HL-60 (cell line): Measurements from ENCODE around the gene CD40.

Experiments used
- DNase-seq, 2 experiments: peaks; one replicate each; pipeline ENCODE4 v3.0.0-alpha.2; 2010 to 2020; ENCODE audit warnings: low read depth in 1 of 2, low spot score in 1 of 2
- H3K27ac ChIP-seq: fragments of 250-450 bp; sonication (Bioruptor Pico); replicated peaks from 2 replicates; pipeline ENCODE4 v1.5.1; 2020; ENCODE audit warnings: mild to moderate bottlenecking, moderate library complexity
- H3K27me3 ChIP-seq: fragments of 250-450 bp; sonication (Bioruptor Pico); 2 replicates; pipeline ENCODE4 v1.5.1; 2021; ENCODE audit warnings: mild to moderate bottlenecking, moderate library complexity; ENCODE audit not compliant: insufficient read depth, poor library complexity, severe bottlenecking
- H3K4me3 ChIP-seq: replicated peaks from 2 replicates; pipeline ENCODE4 v1.5.1; 2011; ENCODE audit warnings: mild to moderate bottlenecking, control low read depth, low read length; ENCODE audit not compliant: insufficient read depth
- GABPA ChIP-seq: IDR thresholded peaks from 2 replicates; pipeline ENCODE4 v1.6.1; 2012; ENCODE audit warnings: low read depth
- POLR2AphosphoS5 ChIP-seq: IDR thresholded peaks from 2 replicates; pipeline ENCODE4 v1.6.1; 2012; ENCODE audit warnings: low read depth
- SPI1 ChIP-seq: IDR thresholded peaks from 2 replicates; pipeline ENCODE4 v1.6.1; 2012; ENCODE audit warnings: low read depth, mild to moderate bottlenecking, borderline replicate concordance
- TF ChIP-seq, protein P1 (sequence below): IDR thresholded peaks from 2 replicates; pipeline ENCODE4 v1.6.1; 2012; ENCODE audit warnings: low read depth; ENCODE audit not compliant: insufficient replicate concordance
- TF ChIP-seq, protein P2 (sequence below): IDR thresholded peaks from one replicate; pipeline ENCODE4 v1.5.1; 2011; ENCODE audit warnings: low read length, control low read depth, inconsistent platforms; ENCODE audit not compliant: insufficient read depth

CD40 gene

DNA sequence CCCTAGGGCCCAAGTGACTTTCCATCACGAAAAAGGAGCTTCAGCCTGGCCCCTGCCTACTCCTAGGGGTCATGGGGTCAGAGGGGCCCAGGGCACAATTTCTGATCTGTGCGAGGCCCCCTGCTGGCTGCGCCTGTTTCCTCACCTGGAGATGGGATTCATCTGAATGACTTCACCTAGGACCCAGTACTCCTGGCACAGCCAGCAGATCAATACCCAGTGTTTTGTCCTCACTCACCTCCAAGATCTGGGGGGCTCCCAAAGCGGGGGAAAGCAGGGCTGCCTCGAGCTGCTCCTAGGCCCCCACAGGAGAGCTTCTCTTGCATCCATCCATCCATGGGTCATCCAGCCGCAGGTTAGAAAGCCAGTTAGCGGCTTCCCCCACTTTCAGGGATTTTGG lies 33.8 kb downstream of the CD40 start:
- H3K27ac ChIP-seq, result no peak overlapping the region
- H3K27me3 ChIP-seq, result no peaks in the 10 kb centered on the region
- DNase-seq, result no peak
- H3K4me3 ChIP-seq, result no peak overlapping the region
- no peak for TF ChIP-seq POLR2AphosphoS5
- TF ChIP-seq, protein P1, sequence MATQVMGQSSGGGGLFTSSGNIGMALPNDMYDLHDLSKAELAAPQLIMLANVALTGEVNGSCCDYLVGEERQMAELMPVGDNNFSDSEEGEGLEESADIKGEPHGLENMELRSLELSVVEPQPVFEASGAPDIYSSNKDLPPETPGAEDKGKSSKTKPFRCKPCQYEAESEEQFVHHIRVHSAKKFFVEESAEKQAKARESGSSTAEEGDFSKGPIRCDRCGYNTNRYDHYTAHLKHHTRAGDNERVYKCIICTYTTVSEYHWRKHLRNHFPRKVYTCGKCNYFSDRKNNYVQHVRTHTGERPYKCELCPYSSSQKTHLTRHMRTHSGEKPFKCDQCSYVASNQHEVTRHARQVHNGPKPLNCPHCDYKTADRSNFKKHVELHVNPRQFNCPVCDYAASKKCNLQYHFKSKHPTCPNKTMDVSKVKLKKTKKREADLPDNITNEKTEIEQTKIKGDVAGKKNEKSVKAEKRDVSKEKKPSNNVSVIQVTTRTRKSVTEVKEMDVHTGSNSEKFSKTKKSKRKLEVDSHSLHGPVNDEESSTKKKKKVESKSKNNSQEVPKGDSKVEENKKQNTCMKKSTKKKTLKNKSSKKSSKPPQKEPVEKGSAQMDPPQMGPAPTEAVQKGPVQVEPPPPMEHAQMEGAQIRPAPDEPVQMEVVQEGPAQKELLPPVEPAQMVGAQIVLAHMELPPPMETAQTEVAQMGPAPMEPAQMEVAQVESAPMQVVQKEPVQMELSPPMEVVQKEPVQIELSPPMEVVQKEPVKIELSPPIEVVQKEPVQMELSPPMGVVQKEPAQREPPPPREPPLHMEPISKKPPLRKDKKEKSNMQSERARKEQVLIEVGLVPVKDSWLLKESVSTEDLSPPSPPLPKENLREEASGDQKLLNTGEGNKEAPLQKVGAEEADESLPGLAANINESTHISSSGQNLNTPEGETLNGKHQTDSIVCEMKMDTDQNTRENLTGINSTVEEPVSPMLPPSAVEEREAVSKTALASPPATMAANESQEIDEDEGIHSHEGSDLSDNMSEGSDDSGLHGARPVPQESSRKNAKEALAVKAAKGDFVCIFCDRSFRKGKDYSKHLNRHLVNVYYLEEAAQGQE, result no peak
- TF ChIP-seq GABPA, result no peak
- TF ChIP-seq, protein P2, sequence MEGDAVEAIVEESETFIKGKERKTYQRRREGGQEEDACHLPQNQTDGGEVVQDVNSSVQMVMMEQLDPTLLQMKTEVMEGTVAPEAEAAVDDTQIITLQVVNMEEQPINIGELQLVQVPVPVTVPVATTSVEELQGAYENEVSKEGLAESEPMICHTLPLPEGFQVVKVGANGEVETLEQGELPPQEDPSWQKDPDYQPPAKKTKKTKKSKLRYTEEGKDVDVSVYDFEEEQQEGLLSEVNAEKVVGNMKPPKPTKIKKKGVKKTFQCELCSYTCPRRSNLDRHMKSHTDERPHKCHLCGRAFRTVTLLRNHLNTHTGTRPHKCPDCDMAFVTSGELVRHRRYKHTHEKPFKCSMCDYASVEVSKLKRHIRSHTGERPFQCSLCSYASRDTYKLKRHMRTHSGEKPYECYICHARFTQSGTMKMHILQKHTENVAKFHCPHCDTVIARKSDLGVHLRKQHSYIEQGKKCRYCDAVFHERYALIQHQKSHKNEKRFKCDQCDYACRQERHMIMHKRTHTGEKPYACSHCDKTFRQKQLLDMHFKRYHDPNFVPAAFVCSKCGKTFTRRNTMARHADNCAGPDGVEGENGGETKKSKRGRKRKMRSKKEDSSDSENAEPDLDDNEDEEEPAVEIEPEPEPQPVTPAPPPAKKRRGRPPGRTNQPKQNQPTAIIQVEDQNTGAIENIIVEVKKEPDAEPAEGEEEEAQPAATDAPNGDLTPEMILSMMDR, result peak; percentile 3
- no peak for TF ChIP-seq SPI1

DNA sequence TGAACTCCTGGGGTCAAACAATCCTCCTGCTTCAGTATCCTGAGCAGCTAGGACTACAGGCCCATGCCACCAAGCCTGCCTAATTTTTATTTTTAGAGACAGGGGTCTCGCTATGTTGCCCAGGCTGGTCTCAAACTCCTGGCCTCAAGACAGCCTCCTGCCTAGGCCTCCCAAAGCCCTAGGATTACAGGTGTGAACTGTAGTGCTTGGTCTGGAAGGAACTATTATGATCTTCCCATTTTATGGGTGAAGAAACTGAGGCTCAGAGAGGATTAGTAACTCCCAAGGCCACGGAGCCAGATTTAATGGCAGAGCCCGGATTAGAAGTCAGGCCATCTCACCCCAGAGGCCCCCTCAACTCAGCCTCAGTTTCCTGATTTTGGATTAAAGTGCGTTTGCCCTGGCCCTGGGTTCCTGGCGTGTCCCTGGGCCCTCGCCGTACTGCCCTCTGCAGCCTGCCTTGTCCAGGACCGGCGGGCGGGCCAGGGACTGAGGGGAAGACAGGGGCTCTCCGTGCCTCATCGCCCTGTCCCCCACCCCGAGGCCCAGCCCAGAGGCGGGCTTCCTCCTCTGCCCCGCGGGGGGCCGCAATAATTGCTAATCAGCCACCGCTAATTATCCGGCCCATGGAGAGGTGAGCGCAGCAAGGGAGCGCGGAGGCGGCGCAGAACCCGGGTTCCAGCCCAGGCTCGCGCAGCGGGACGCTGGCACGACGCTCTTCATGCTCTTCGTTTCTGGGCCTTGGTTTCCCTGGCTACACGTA lies 34.9 kb downstream of the CD40 start:
- TF ChIP-seq SPI1 (no peak), POLR2AphosphoS5 (no peak), GABPA (no peak)
- TF ChIP-seq, protein P1, result no peak
- TF ChIP-seq, protein P2, result no peak
- Histone ChIP-seq H3K4me3 (no peak overlapping the region), H3K27me3 (no peaks in the 10 kb centered on the region), H3K27ac (no peak overlapping the region)
- DNase-seq, result no peak

DNA sequence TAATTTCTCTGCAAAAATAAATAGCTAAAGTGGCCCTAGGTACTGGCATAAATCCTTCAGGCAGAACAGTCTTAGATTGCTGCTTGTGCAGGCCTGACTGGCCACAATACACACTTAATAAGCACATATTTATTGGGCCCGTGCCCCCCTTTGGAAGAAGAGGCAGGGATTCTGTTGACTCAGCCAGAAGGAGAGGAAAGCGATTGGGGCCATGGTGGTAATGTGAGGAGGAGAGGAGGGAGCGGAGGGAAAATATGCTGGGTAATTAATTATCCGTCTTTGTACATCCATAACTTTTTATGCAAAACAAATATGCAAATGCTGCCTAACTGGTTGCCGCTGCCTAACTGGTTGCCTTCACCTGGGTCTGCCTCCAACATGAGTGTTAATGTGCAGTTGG lies 36.2 kb downstream of the CD40 start:
- DNase-seq, result no peak
- Histone ChIP-seq H3K4me3 (no peak overlapping the region), H3K27ac (no peak overlapping the region), H3K27me3 (no peaks in the 10 kb centered on the region)
- TF ChIP-seq GABPA (no peak), POLR2AphosphoS5 (no peak)
- TF ChIP-seq, protein P2, result no peak

DNA sequence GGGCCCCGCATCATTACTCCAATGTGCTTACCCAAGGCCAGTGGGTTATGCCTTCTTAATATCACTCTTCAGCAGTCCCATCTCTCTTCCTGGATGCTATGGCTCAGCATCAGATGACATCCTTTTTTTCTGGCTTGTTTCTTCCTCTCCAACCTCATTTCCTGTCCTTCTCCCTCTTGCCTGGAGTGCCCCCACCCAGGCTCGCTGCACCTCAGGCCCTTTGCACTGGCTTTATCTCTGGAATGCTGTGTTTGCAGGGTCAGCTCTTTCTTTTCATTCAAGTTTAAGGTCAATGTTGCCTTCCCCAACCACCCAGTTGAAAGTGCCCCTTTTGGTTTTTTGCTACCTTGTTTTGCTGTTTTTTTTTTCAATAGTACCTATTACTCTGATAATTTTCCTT lies 36.7 kb downstream of the CD40 start:
- TF ChIP-seq SPI1 (no peak), POLR2AphosphoS5 (no peak), GABPA (no peak)
- TF ChIP-seq, protein P1, result no peak
- TF ChIP-seq, protein P2, result no peak
- no peak for DNase-seq
- H3K27ac ChIP-seq, result no peak overlapping the region
- no peaks in the 10 kb centered on the region for H3K27me3 ChIP-seq
- H3K4me3 ChIP-seq, result no peak overlapping the region
